NCI-H2029 (cell line): ENCODE results near the gene ANKIB1.
"Not testable (repeated sequence)": the region's sequence is repeated elsewhere in the genome, so short reads cannot be mapped to it uniquely, and the experiment has no call there.

Source experiments
- DNase-seq: peaks from one replicate; lab custom pipeline; 2025; lab: John Stamatoyannopoulos, UW

The ANKIB1 gene

DNA sequence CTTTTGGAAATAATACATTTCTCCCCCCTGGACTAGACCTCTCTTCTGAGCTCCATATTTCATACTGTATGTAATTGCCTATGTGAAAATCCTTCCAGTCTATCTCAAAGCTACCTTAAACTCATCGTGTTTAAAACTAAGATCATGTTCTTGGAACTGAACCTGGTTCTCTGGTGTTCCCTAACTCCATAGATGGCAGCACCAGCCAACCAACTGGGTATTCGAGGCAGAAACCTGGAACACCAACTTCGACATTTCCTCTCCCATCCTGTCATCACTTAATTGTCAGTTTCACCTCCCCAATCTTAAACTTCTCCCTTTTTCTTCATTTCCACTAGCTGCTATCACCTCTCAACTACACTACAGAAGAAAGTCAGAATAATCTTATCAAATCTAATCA is 87.0 kb downstream of the ANKIB1 start:
- no peak for DNase-seq

- DNase-seq = no peak
These were observed 88.1 kb downstream of the ANKIB1 start for GRCh38 chr7:92333866-92334265.

- DNase-seq = no peak
These were observed 89.8 kb downstream of the ANKIB1 start for GRCh38 chr7:92335574-92335973.

GRCh38 chr7:92336662-92337340 is 91.0 kb downstream of the ANKIB1 start:
- DNase-seq = no peak

DNA sequence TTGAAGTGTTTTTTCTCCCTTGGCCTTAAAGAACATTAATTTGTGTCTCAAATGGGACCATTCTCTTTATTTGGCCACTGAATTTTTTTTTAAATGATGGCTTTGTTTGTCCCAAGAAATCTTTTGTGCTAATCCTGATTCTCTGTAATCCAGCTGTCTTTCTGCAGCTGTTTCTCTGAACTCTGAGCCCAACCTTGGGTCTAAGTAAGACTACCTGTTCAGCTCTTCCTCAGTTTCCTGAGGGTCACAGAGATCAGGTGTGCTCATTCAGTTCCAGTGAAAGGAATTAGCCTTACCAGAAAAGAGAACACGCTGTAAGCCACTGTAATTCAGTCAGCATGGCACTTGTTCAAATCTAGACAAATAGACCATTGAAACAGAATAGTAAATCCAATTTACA is 94.2 kb downstream of the ANKIB1 start:
- no peak for DNase-seq

DNA sequence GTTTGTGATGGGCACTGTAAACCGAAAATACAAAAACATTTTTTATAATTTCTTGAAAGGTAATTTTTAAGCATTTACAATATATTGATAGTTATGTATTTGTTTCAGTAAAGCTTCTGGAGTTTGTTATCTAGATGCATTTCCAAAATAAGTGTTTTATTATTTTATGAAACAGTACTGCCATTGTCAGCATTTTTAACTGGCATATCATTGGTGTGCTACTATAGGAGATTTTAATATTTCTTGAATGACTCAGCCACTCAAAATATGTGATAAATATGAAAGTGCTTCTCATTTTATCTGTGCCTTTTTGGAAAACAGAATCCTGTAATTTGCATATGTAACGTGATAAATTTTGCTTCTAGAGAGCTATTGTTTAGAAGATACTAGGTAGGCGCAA is 97.9 kb downstream of the ANKIB1 start:
- no peak for DNase-seq

GRCh38 chr7:92352009-92352408 is 106.2 kb downstream of the ANKIB1 start:
- DNase-seq = no peak

- no peak for DNase-seq
These were observed 108.4 kb downstream of the ANKIB1 start for GRCh38 chr7:92354214-92354613.

DNA sequence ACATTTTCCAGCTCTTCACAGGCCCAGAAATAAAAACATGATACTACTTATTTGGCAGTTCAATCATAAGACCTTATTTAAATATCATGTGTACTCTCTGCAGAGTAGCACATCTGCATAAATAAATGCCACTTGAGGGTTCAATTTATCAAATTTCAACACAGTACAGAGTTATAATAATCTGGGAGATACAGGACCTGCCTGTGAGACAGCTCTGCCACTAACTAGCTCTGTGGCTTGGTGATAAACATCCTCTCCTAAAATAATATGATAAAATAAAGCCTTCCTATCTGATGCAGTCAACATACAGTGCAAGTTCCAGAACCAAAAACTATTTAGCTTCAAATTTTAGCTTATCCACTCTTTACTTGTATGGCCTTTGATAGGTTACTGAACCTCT is 110.6 kb downstream of the ANKIB1 start:
- DNase-seq = no peak

GRCh38 chr7:92357260-92357659 is 111.5 kb downstream of the ANKIB1 start:
- no peak for DNase-seq

GRCh38 chr7:92359179-92359578 is 113.4 kb downstream of the ANKIB1 start:
- not testable (repeated sequence) for DNase-seq

- DNase-seq = no peak
These were observed 114.0 kb downstream of the ANKIB1 start for GRCh38 chr7:92359801-92360200.

GRCh38 chr7:92360387-92360786 is 114.6 kb downstream of the ANKIB1 start:
- DNase-seq = no peak

DNA sequence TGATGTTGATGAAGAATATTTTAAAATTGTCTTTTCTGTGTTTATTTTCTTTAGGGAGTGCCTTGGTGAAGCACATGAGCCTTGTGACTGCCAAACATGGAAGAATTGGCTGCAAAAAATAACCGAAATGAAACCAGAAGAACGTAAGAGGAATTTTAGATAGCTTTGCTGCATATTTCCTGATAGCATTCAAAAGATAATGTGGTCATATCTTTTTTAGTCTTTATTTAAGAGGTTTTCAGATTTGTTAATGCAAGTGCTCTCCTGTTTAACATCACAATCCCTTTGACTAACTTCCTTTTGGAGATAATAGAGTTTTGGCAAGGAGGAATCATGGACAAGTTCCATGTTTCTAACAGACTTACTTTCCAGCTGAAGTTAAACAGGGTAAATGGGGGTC is 116.4 kb downstream of the ANKIB1 start:
- no peak for DNase-seq

GRCh38 chr7:92366730-92367129 is 121.0 kb downstream of the ANKIB1 start:
- DNase-seq = no peak

- DNase-seq = no peak
These were observed 123.0 kb downstream of the ANKIB1 start for GRCh38 chr7:92368741-92369140.

DNA sequence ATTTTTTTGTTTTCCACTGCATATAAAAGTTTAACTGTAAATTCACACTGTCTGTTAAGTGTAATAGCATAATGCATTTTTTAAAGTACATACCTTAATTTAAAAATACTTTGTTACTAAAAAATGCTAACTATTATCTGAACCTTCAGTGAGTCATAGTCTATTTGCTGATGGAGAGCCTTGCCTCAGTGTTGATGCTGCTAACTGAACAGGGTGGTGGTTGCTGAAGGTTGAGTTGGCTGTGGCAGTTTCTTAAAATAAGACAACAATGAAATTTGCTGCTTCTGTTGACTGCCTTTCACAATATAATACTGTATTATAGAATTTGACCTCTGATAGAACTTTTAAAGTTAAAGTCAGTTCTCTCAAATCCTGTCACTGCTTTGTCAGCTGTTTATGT is 129.2 kb downstream of the ANKIB1 start:
- no peak for DNase-seq

GRCh38 chr7:92391071-92391470 is 145.3 kb downstream of the ANKIB1 start:
- DNase-seq = no peak

DNA sequence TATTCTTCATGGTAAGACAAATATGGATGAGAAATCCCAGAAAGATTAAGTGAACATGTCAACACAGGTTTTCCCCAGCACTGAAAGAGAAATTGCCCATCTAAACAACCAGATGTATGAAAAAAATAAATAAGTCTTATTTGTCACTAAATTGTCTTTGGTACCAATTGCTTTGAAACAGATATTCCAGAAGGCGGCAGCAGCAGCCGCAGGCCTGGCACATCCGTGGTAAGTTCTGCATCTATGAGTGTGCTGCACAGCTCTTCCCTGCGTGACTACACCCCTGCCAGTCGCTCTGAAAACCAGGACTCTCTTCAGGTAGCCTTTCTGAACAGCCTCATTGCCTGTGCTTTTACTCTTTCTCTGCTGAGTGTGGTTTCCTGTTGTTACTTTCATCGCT is 151.8 kb downstream of the ANKIB1 start:
- DNase-seq = no peak

- DNase-seq = no peak
These were observed 154.2 kb downstream of the ANKIB1 start for GRCh38 chr7:92400013-92400412.

- DNase-seq = no peak
These were observed 157.4 kb downstream of the ANKIB1 start for GRCh38 chr7:92402920-92403759.

DNA sequence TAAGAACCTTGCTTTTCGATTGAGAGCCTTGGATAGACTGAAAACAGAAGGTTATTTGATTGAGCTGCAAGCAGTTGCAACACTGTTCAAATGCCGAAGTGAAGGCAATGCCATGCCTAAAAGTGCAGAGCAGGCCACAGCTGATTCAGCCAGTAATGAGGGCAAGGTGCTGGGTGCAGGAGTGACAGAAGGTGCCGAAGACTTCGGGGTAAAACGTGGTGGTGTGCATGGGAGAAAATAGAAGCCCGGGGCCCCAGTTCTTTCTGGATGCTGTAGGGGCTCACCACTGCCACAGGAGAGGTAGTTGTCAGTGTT is 157.9 kb downstream of the ANKIB1 start:
- DNase-seq = no peak

GRCh38 chr7:92404170-92404614 is 158.4 kb downstream of the ANKIB1 start:
- DNase-seq = no peak

DNA sequence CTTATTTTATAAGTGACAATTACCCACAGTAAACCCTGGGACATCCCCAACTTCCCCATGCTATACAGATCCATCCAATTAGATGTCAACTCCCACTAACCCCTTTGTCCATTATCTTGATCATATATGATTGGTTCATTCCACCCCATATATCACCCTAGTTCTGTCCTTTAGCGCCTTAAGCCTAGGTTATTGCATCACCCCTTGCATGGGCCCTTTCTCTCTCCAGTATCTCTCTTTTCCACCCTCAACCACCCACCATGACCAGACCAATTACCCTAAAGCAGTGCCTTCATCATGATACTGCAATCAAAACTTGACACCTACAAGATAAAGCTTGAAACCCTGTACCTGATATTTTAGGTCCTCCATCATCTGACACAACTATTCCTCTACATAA is 163.6 kb downstream of the ANKIB1 start:
- DNase-seq = no peak
